ENCODE measurements around the gene DEFB132. TPM values are rescaled to one million over a fixed set of nuclear protein-coding genes. Genes with fewer than 3 reads are reported as not detected.
A peak's percentile ranks its signal among the peaks of the same experiment; 100 is the strongest.

The DEFB132 gene
- total and polyA plus RNA-seq, 2 of the 13 experiments (the other 11 are each of a cell fraction or from before 2014, with no cell fraction given), result not detected

- TF ChIP-seq ZNF230 (CRISPR knock-in tag; IDR thresholded peaks at IDR 0.05), result peak; percentile 76; the same call in 1 of the 2 replicates
- TF ChIP-seq SPEN (CRISPR knock-in tag; IDR thresholded peaks at IDR 0.05; ENCODE audit: low read depth), result no peak; the same call in none of the 2 replicates
- no peak; the same call in 1 of the 2 replicates for TF ChIP-seq EED (CRISPR knock-in tag; IDR thresholded peaks at IDR 0.05)
- TF ChIP-seq NR2F1 (CRISPR knock-in tag; IDR thresholded peaks at IDR 0.05), result no peak
- TF ChIP-seq TERF1 (CRISPR knock-in tag; IDR thresholded peaks at IDR 0.05), result no peak
- TF ChIP-seq, protein P1, sequence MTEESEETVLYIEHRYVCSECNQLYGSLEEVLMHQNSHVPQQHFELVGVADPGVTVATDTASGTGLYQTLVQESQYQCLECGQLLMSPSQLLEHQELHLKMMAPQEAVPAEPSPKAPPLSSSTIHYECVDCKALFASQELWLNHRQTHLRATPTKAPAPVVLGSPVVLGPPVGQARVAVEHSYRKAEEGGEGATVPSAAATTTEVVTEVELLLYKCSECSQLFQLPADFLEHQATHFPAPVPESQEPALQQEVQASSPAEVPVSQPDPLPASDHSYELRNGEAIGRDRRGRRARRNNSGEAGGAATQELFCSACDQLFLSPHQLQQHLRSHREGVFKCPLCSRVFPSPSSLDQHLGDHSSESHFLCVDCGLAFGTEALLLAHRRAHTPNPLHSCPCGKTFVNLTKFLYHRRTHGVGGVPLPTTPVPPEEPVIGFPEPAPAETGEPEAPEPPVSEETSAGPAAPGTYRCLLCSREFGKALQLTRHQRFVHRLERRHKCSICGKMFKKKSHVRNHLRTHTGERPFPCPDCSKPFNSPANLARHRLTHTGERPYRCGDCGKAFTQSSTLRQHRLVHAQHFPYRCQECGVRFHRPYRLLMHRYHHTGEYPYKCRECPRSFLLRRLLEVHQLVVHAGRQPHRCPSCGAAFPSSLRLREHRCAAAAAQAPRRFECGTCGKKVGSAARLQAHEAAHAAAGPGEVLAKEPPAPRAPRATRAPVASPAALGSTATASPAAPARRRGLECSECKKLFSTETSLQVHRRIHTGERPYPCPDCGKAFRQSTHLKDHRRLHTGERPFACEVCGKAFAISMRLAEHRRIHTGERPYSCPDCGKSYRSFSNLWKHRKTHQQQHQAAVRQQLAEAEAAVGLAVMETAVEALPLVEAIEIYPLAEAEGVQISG (CRISPR knock-in tag; IDR thresholded peaks at IDR 0.05), result peak; percentile 30
- no peak for TF ChIP-seq KLF9 (CRISPR knock-in tag; IDR thresholded peaks at IDR 0.05; ENCODE audit: low read depth)
- peak; percentile 99 for TF ChIP-seq SIN3A (IDR thresholded peaks at IDR 0.05; ENCODE audit: borderline replicate concordance, low read depth, low read length)
- no peak for TF ChIP-seq HDAC6 (IDR thresholded peaks at IDR 0.05; ENCODE audit: low read depth, low read length)
- TF ChIP-seq HOXA9 (CRISPR knock-in tag; IDR thresholded peaks at IDR 0.05; ENCODE audit: borderline replicate concordance), result no peak
- TF ChIP-seq MIER2 (CRISPR knock-in tag; IDR thresholded peaks at IDR 0.05), result no peak
- TF ChIP-seq NFATC3 (CRISPR knock-in tag; IDR thresholded peaks at IDR 0.05), result peak; percentile 19; the same call in 1 of the 2 replicates
- no peak for TF ChIP-seq ZNF749 (CRISPR knock-in tag; IDR thresholded peaks at IDR 0.05; ENCODE audit: borderline replicate concordance)
- TF ChIP-seq, protein P2, sequence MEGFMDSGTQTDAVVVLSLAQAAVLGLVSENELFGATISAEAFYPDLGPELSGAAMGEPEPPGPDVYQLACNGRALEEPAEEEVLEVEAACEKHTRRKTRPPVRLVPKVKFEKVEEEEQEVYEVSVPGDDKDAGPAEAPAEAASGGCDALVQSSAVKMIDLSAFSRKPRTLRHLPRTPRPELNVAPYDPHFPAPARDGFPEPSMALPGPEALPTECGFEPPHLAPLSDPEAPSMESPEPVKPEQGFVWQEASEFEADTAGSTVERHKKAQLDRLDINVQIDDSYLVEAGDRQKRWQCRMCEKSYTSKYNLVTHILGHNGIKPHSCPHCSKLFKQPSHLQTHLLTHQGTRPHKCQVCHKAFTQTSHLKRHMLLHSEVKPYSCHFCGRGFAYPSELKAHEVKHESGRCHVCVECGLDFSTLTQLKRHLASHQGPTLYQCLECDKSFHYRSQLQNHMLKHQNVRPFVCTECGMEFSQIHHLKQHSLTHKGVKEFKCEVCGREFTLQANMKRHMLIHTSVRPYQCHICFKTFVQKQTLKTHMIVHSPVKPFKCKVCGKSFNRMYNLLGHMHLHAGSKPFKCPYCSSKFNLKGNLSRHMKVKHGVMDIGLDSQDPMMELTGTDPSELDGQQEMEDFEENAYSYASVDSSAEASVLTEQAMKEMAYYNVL (CRISPR knock-in tag; IDR thresholded peaks at IDR 0.05; ENCODE audit: borderline replicate concordance), result no peak; the same call in 1 of the 2 replicates
- TF ChIP-seq ARHGAP35 (CRISPR knock-in tag; IDR thresholded peaks at IDR 0.05; ENCODE audit: borderline replicate concordance), result peak; percentile 12; the same call in 1 of the 2 replicates
- TF ChIP-seq MATR3 (CRISPR knock-in tag; IDR thresholded peaks at IDR 0.05), result no peak
- no peak for TF ChIP-seq ZNF44 (CRISPR knock-in tag; IDR thresholded peaks at IDR 0.05)
- peak; percentile 91 for TF ChIP-seq ZNF839 (CRISPR knock-in tag; IDR thresholded peaks at IDR 0.05; ENCODE audit: borderline replicate concordance)
- no peak for TF ChIP-seq CAMTA2 (CRISPR knock-in tag; IDR thresholded peaks at IDR 0.05; ENCODE audit: borderline replicate concordance)
- no peak for TF ChIP-seq FIP1L1 (IDR thresholded peaks at IDR 0.05; ENCODE audit: borderline replicate concordance, insufficient read depth, low read depth, low read length)
Measured at GRCh38 chr20:290084-290831, 32.7 kb downstream of the DEFB132 start, which contains the start of gene C20orf96 (continued).

Measured in HepG2 (cell line).